ENCODE data around the gene NFATC4. TPM values are rescaled to one million over a fixed set of nuclear protein-coding genes. Genes with fewer than 3 reads are reported as not detected.
"Not testable (repeated sequence)": the region's sequence is repeated elsewhere in the genome, so short reads cannot be mapped to it uniquely, and the experiment has no call there.

NFATC4 gene
- total RNA-seq, 1 donor from 2014 or later = 78.9 TPM

GRCh38 chr14:24337144-24337823 lies 30.7 kb upstream of the NFATC4 start:
- intact Hi-C loops (cut with DNase I) = no loop called here
- no peak for ATAC-seq
- DNase-seq (ENCODE audit: low spot score) = no peak

GRCh38 chr14:24337824-24338175 lies 30.2 kb upstream of the NFATC4 start:
- DNase-seq (ENCODE audit: low spot score) = no peak
- intact Hi-C loops (cut with DNase I) = no loop called here

GRCh38 chr14:24338843-24339242 lies 29.1 kb upstream of the NFATC4 start:
- intact Hi-C loops (cut with DNase I) = no loop called here
- no peak for ATAC-seq
- no peak for DNase-seq (ENCODE audit: low spot score)

More at GRCh38 chr14:24337824-24338175, 30.2 kb upstream of the NFATC4 start:
- ATAC-seq = no peak

- intact Hi-C loops (cut with DNase I) = no loop called here
- DNase-seq (ENCODE audit: low spot score) = no peak
These were observed 28.5 kb upstream of the NFATC4 start, which contains the start of gene RIPK3 for GRCh38 chr14:24339284-24340151. Gene RIPK3, minus strand, starts transcription at chr14:24339991. Its CDS starts 165 bp downstream, at chr14:24339826.

GRCh38 chr14:24340606-24341005 lies 27.4 kb upstream of the NFATC4 start:
- ATAC-seq = no peak
- intact Hi-C loops (cut with DNase I) = no loop called here
- no peak for DNase-seq (ENCODE audit: low spot score)

More at GRCh38 chr14:24339284-24340151, 28.5 kb upstream of the NFATC4 start, which contains the start of gene RIPK3:
- peak; percentile 46 for ATAC-seq

- ATAC-seq = no peak
- DNase-seq (ENCODE audit: low spot score) = no peak
- intact Hi-C loops (cut with DNase I) = no loop called here
These were observed 25.1 kb upstream of the NFATC4 start for GRCh38 chr14:24342889-24343288.

- ATAC-seq = no peak
- intact Hi-C loops (cut with DNase I) = no loop called here
- no peak for DNase-seq (ENCODE audit: low spot score)
These were observed 24.0 kb upstream of the NFATC4 start for GRCh38 chr14:24343795-24344660.

- DNase-seq (ENCODE audit: low spot score) (no peak), ATAC-seq (no peak)
- intact Hi-C loops (cut with DNase I) = no loop called here
These were observed 20.9 kb upstream of the NFATC4 start for GRCh38 chr14:24347134-24347533.

- intact Hi-C loops (cut with DNase I) = no loop called here
- no peak for DNase-seq (ENCODE audit: low spot score)
- ATAC-seq = no peak
These were observed 19.8 kb upstream of the NFATC4 start for GRCh38 chr14:24348186-24348585.

GRCh38 chr14:24349742-24350141 lies 18.2 kb upstream of the NFATC4 start:
- no peak for DNase-seq (ENCODE audit: low spot score)
- intact Hi-C loops (cut with DNase I) = no loop called here
- no peak for ATAC-seq

- intact Hi-C loops (cut with DNase I) = no loop called here
- DNase-seq (ENCODE audit: low spot score) (no peak), ATAC-seq (peak; percentile 54)
These were observed 16.5 kb upstream of the NFATC4 start for GRCh38 chr14:24351517-24351916.

- DNase-seq (ENCODE audit: low spot score) = no peak
- ATAC-seq = peak; percentile 76
- intact Hi-C loops (cut with DNase I) = no loop called here
These were observed 14.2 kb upstream of the NFATC4 start for GRCh38 chr14:24353559-24354481.

- DNase-seq (ENCODE audit: low spot score); ATAC-seq; intact Hi-C loops (cut with DNase I): not testable (repeated sequence)
These were observed 13.5 kb upstream of the NFATC4 start for GRCh38 chr14:24354482-24354825.

- intact Hi-C loops (cut with DNase I) = no loop called here
- ATAC-seq = no peak
- DNase-seq (ENCODE audit: low spot score) = no peak
These were observed 13.0 kb upstream of the NFATC4 start for GRCh38 chr14:24355009-24355408.

- intact Hi-C loops (cut with DNase I) = no loop called here
- no peak for ATAC-seq
- no peak for DNase-seq (ENCODE audit: low spot score)
These were observed 11.8 kb upstream of the NFATC4 start for GRCh38 chr14:24356208-24356607.

GRCh38 chr14:24360281-24360680 lies 7.7 kb upstream of the NFATC4 start:
- intact Hi-C loops (cut with DNase I) = no loop called here
- DNase-seq (ENCODE audit: low spot score) (no peak), ATAC-seq (no peak)

GRCh38 chr14:24361326-24361725 lies 6.7 kb upstream of the NFATC4 start:
- DNase-seq (ENCODE audit: low spot score) (no peak), ATAC-seq (no peak)
- intact Hi-C loops (cut with DNase I) = no loop called here

GRCh38 chr14:24362241-24362960 lies 5.6 kb upstream of the NFATC4 start:
- intact Hi-C loops (cut with DNase I) = no loop called here
- DNase-seq (ENCODE audit: low spot score) = no peak
- ATAC-seq = no peak
